Measurements from ENCODE around the gene ZNF148. TPM values are rescaled to one million over a fixed set of nuclear protein-coding genes. Genes with fewer than 3 reads are reported as not detected.
A peak's percentile ranks its signal among the peaks of the same experiment; 100 is the strongest.

The ZNF148 gene
- total RNA-seq (2021; ENCODE audit: unreplicated experiment) (55.8 TPM), Bru-seq, nascent RNA (percentile 95 among the genes with signal in this experiment), BruChase-seq, experiment 1, labeled RNA remaining after a 2-hour chase (percentile 94 among the genes with signal in this experiment), BruChase-seq, experiment 2, labeled RNA remaining after a 6-hour chase (percentile 90 among the genes with signal in this experiment)
- 19.2 TPM for polyA plus RNA-seq (2012; ENCODE audit: insufficient read length)
- long read RNA-seq, full-length matches to known transcripts: 62 of 80 reads
- long read RNA-seq, partial matches to known transcripts: 3 of 80 reads
- long read RNA-seq, other reads (novel, unspliced or antisense): 15 of 80 reads

DNA sequence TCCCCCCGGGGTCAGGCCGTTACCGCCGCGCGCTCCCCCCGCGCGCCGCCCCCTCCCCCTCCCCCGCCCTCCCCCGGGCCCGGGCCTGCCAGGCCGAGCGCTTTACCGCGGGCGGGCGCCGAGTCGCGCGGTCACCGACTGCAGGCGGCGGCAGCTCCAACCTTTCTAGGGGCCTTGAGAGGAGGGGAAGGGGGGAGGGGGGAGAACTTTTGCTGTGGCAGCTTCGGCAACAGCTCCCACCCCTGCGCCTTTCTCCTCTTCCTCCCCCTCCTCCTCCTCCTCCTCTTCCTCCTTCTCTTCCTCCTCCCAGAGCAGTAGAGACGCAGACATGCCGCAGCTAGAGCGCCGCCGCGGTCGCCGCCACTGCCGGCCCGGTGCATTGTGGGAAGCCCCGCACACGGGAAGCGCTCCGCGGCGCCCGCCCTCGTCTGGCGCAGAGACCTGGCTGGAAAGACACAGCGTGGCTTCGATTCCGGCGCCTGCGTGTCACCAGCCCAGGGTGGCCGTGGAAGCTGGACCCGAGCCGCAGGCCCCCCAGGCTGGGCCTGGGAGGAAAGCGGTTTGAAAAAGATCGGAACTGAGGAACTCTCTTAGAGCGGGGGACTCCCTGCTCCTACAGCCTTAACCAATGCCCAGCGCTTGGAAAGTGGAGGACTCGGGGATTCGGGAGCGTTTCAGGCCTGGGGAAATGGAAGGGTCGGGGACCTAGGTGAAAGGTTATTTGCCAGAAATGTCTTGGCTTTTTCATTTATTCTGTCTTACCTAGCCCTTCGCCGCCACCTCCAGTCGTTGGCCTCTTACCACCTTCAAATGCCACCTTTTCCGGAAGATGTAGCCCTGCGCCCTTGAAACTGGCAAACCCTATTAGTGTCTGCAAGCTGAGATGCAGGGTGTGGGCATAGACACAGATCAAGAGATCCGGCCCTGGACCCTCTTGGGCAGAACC lies at the start of gene ZNF148:
Gene ZNF148, minus strand, starts transcription at position 330 of the 946 bp plus-strand sequence. CDS start 61,685 bp downstream, outside the sequence.
- BruUV-seq (replicated peaks): no TSS peak

DNA sequence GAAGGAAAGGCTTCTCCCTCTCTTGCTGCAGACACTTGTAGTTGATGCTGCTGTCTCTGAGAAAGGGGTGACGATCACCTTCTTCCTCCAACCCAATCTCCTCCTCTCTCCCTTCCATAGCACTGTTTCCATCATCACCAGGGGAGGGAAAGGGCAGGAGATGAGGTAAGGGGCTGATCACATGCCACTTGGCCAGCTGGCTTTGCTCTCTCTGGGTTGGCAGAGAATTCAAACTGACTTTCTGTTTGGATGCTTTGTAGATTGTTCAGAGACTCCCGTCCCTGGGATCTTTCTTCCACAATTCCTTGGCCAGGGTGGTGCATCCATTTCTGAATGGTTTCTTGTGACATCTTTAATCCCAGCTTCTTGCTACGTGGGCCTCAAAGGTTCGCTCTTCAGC lies 43.2 kb upstream of the ZNF148 start:
- no TSS peak for BruUV-seq (replicated peaks)
- intact Hi-C loops (cut with micrococcal nuclease; ENCODE audit: unreplicated experiment): no loop called here

More for the DNA sequence above, at the start of gene ZNF148:
- Histone ChIP-seq H3K27ac (ENCODE audit: low read length) (peak within 1 kb of the TSS; percentile 97), H3K36me3 (ENCODE audit: control insufficient read depth, insufficient read depth, low read length) (peaks cover 2% of the 10 kb centered on the region; the same call in 1 of the 2 replicates), H3K27me3 (ENCODE audit: control insufficient read depth, insufficient read depth, low read length) (no peaks in the 10 kb centered on the region), H3K9me3 (ENCODE audit: control insufficient read depth, insufficient read depth, low read depth, low read length) (no peaks in the 10 kb centered on the region), H3K4me3 (ENCODE audit: low read depth in 2 of 2, low read length in 2 of 2) (peak within 1 kb of the TSS; percentile 74 to 85), H3K4me1 (ENCODE audit: control insufficient read depth, insufficient read depth, low read length) (peaks cover 14% of the 10 kb centered on the region)
- intact Hi-C loops (cut with micrococcal nuclease; ENCODE audit: unreplicated experiment): no loop called here
- no peak for DNase-seq (ENCODE audit: low read depth, low spot score)
- peak; percentile 97 for ATAC-seq
- TF ChIP-seq SIN3A (IDR thresholded peaks at IDR 0.05; ENCODE audit: borderline replicate concordance, insufficient read depth, low read depth, low read length) (peak; percentile 67; the same call in 1 of the 2 replicates), POLR2AphosphoS5 (IDR thresholded peaks at IDR 0.05; ENCODE audit: low read depth, low read length) (peak; percentile 95), TCF7L2 (IDR thresholded peaks at IDR 0.05; ENCODE audit: low read depth, low read length) (no peak)
- in situ Hi-C loops (cut with HindIII; ENCODE audit: low pct_unique_long_range_greater_than_20kb, low sequenced_read_pairs): no loop called here
- CTCF ChIA-PET: no interaction called here
- POLR2A ChIA-PET: interaction anchor here (0.6 to 0.8 kb wide), 4 partner anchors 12 to 488 kb away, joined by 3 to 6 read pairs (median 3); no protein-coding TSS in a partner anchor

More for the DNA sequence above, 43.2 kb upstream of the ZNF148 start:
- Histone ChIP-seq H3K9me3 (ENCODE audit: control insufficient read depth, insufficient read depth, low read depth, low read length) (no peaks in the 10 kb centered on the region), H3K4me1 (ENCODE audit: control insufficient read depth, insufficient read depth, low read length) (no peaks in the 10 kb centered on the region), H3K36me3 (ENCODE audit: control insufficient read depth, insufficient read depth, low read length) (no peaks in the 10 kb centered on the region), H3K4me3 (ENCODE audit: low read depth in 2 of 2, low read length in 2 of 2) (no peak overlapping the region), H3K27me3 (ENCODE audit: control insufficient read depth, insufficient read depth, low read length) (no peaks in the 10 kb centered on the region), H3K27ac (ENCODE audit: low read length) (no peak overlapping the region)
- ATAC-seq (no peak), DNase-seq (ENCODE audit: low read depth, low spot score) (no peak)
- CTCF ChIA-PET: no interaction called here
- in situ Hi-C loops (cut with HindIII; ENCODE audit: low pct_unique_long_range_greater_than_20kb, low sequenced_read_pairs): no loop called here
- POLR2A ChIA-PET: no interaction called here
- TF ChIP-seq, protein P1, sequence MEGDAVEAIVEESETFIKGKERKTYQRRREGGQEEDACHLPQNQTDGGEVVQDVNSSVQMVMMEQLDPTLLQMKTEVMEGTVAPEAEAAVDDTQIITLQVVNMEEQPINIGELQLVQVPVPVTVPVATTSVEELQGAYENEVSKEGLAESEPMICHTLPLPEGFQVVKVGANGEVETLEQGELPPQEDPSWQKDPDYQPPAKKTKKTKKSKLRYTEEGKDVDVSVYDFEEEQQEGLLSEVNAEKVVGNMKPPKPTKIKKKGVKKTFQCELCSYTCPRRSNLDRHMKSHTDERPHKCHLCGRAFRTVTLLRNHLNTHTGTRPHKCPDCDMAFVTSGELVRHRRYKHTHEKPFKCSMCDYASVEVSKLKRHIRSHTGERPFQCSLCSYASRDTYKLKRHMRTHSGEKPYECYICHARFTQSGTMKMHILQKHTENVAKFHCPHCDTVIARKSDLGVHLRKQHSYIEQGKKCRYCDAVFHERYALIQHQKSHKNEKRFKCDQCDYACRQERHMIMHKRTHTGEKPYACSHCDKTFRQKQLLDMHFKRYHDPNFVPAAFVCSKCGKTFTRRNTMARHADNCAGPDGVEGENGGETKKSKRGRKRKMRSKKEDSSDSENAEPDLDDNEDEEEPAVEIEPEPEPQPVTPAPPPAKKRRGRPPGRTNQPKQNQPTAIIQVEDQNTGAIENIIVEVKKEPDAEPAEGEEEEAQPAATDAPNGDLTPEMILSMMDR (IDR thresholded peaks at IDR 0.05): no peak
- TF ChIP-seq REST (IDR thresholded peaks at IDR 0.05; ENCODE audit: insufficient read depth in 1 of 2, low read depth in 2 of 2, low read length in 1 of 2) (no peak), POLR2AphosphoS5 (IDR thresholded peaks at IDR 0.05; ENCODE audit: low read depth, low read length) (no peak), SIN3A (IDR thresholded peaks at IDR 0.05; ENCODE audit: borderline replicate concordance, insufficient read depth, low read depth, low read length) (no peak), TCF7L2 (IDR thresholded peaks at IDR 0.05; ENCODE audit: low read depth, low read length) (no peak)
